Hepatocyte (in vitro differentiated cells): ENCODE measurements around the gene TTC12. TPM values are rescaled to one million over a fixed set of nuclear protein-coding genes. Genes with fewer than 3 reads are reported as not detected.

Source experiments
- DNase-seq: peaks from one replicate; pipeline ENCODE4 v3.0.0-alpha.2; 2016; ENCODE audit warnings: low spot score
- H2AFZ ChIP-seq: fragments of 200-600 bp; sonication (generic); 2 replicates; pipeline ENCODE4 v1.6.0; 2016; ENCODE audit warnings: antibody characterized with exemption, mild to moderate bottlenecking
- H3K27ac ChIP-seq: fragments of 200-600 bp; sonication (generic); 2 replicates; pipeline ENCODE4 v1.5.1; 2016; ENCODE audit warnings: mild to moderate bottlenecking
- H3K27me3 ChIP-seq: fragments of 200-600 bp; sonication (generic); 2 replicates; pipeline ENCODE4 v1.6.1; 2016
- H3K36me3 ChIP-seq: fragments of 200-600 bp; sonication (generic); replicated peaks from 2 replicates; pipeline ENCODE4 v1.5.1; 2016; ENCODE audit warnings: low read depth; ENCODE audit not compliant: insufficient read depth
- H3K4me1 ChIP-seq: fragments of 200-600 bp; sonication (generic); 2 replicates; pipeline ENCODE4 v1.5.1; 2016; ENCODE audit warnings: mild to moderate bottlenecking, moderate library complexity; ENCODE audit not compliant: insufficient read depth
- H3K4me2 ChIP-seq: fragments of 200-600 bp; sonication (generic); 2 replicates; pipeline ENCODE4 v1.6.0; 2016
- H3K4me3 ChIP-seq: fragments of 200-600 bp; sonication (generic); 2 replicates; pipeline ENCODE4 v1.5.1; 2016; ENCODE audit warnings: mild to moderate bottlenecking
- H3K79me2 ChIP-seq: fragments of 200-600 bp; sonication (generic); 2 replicates; pipeline ENCODE4 v1.6.0; 2017; ENCODE audit warnings: mild to moderate bottlenecking
- H3K9me2 ChIP-seq: fragments of 200-600 bp; sonication (generic); replicated peaks from 2 replicates; pipeline ENCODE4 v1.6.0; 2017; ENCODE audit warnings: mild to moderate bottlenecking; ENCODE audit not compliant: insufficient read depth
- H3K9me3 ChIP-seq: fragments of 200-600 bp; sonication (generic); 2 replicates; pipeline ENCODE4 v1.5.1; 2016; ENCODE audit warnings: low read depth, mild to moderate bottlenecking
- H4K20me1 ChIP-seq: fragments of 200-600 bp; sonication (generic); 2 replicates; pipeline ENCODE4 v1.6.0; 2016; ENCODE audit warnings: mild to moderate bottlenecking; ENCODE audit not compliant: insufficient read depth, poor library complexity, severe bottlenecking
- CTCF ChIP-seq: fragments of 200-600 bp; sonication (generic); IDR thresholded peaks from 2 replicates; pipeline ENCODE4 v1.5.1; 2016; ENCODE audit warnings: antibody characterized with exemption, mild to moderate bottlenecking; ENCODE audit not compliant: poor library complexity
- EZH2 ChIP-seq: fragments of 200-600 bp; sonication (generic); IDR thresholded peaks from 2 replicates; pipeline ENCODE4 v1.6.1; 2016; ENCODE audit warnings: antibody characterized with exemption, mild to moderate bottlenecking, borderline replicate concordance
- EZH2phosphoT487 ChIP-seq: fragments of 200-600 bp; sonication (generic); IDR thresholded peaks from one replicate; pipeline ENCODE4 v1.6.1; 2018; ENCODE audit warnings: antibody characterized with exemption, mild to moderate bottlenecking, low read depth, moderate library complexity; ENCODE audit not compliant: unreplicated experiment, severe bottlenecking
- WGBS: methylation state at CpG from one replicate; pipeline ENCODE4 v1.1.6; 2016; ENCODE audit warnings: low lambda C conversion rate; ENCODE audit errors: missing lambda C conversion rate; 5-methylcytosine and 5-hydroxymethylcytosine counted together
- polyA plus RNA-seq: library from polyadenylated mRNA; unstranded; fragments of >200 nt; fragmentation: Nextera tagmentation; extraction: Ambion mirVana; gene quantifications from 2 replicates; pipeline ENCODE4 v1.2.1, GENCODE V29; 2016
- total RNA-seq: library from RNA; depleted of rRNA; stranded (reverse); fragments of >200 nt; gene quantifications from 2 replicates; pipeline ENCODE4 v1.2.3, GENCODE V29; 2014

Gene TTC12
- total and polyA plus RNA-seq, 2 experiments from 2014 or later: 9.2 to 12.4 TPM

DNA sequence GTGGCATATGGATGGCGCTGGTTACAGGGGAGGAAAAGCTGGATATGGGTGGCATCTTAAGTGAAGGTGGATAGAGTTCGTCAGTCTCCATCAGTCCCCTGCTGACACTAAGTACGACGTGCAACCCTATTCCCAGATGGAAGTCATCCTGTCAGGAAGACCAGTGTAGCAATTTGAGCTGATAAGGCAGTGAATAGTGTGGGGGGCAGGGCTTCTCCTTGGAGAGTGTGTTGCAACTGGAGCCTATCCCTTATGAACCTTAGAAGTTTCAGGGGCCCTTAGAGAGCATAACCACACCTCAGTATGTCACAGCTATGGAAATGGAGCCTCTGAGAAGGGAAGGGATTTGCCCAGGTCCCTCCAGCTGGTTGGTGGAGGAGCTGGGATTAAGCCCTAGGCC, 37.1 kb downstream of the TTC12 start:
- Histone ChIP-seq H2AFZ (no peak overlapping the region), H3K4me2 (no peak overlapping the region), H3K27ac (no peak overlapping the region), H3K4me3 (no peak overlapping the region), H3K4me1 (no peaks in the 10 kb centered on the region), H3K36me3 (peaks cover 3% of the 10 kb centered on the region), H3K9me3 (no peaks in the 10 kb centered on the region), H4K20me1 (no peaks in the 10 kb centered on the region), H3K79me2 (no peaks in the 10 kb centered on the region), H3K27me3 (no peaks in the 10 kb centered on the region), H3K9me2 (no peaks in the 10 kb centered on the region)
- peak; percentile 13 for DNase-seq
- WGBS: 55% methylated on average over 4 of the region's 4 CpGs
- TF ChIP-seq EZH2phosphoT487: no peak
- no peak for TF ChIP-seq EZH2

GRCh38 chr11:113356203-113356602, 41.8 kb downstream of the TTC12 start:
- WGBS: 91% methylated on average over 3 of the region's 3 CpGs
- H3K4me1 ChIP-seq: no peaks in the 10 kb centered on the region

GRCh38 chr11:113363406-113363805, 49.0 kb downstream of the TTC12 start:
- no peaks in the 10 kb centered on the region for H3K36me3 ChIP-seq
- no peak for TF ChIP-seq CTCF

More at GRCh38 chr11:113356203-113356602, 41.8 kb downstream of the TTC12 start:
- H3K9me2 ChIP-seq: no peaks in the 10 kb centered on the region
- TF ChIP-seq EZH2 (no peak), EZH2phosphoT487 (no peak), CTCF (no peak)
- H3K9me3 ChIP-seq: no peaks in the 10 kb centered on the region
- DNase-seq: no peak
- no peaks in the 10 kb centered on the region for H4K20me1 ChIP-seq
- no peak overlapping the region for H3K4me3 ChIP-seq
- no peak overlapping the region for H2AFZ ChIP-seq
- H3K27me3 ChIP-seq: no peaks in the 10 kb centered on the region
- H3K36me3 ChIP-seq: peaks cover 3% of the 10 kb centered on the region
- H3K4me2 ChIP-seq: no peak overlapping the region
- H3K79me2 ChIP-seq: no peaks in the 10 kb centered on the region
- no peak overlapping the region for H3K27ac ChIP-seq

GRCh38 chr11:113363996-113364641, 49.7 kb downstream of the TTC12 start:
- no peaks in the 10 kb centered on the region for H3K9me3 ChIP-seq
- H3K4me1 ChIP-seq: no peaks in the 10 kb centered on the region
- H3K4me2 ChIP-seq: no peak overlapping the region
- no peak overlapping the region for H2AFZ ChIP-seq
- no peaks in the 10 kb centered on the region for H3K79me2 ChIP-seq
- H3K36me3 ChIP-seq: no peaks in the 10 kb centered on the region
- no peaks in the 10 kb centered on the region for H3K27me3 ChIP-seq
- TF ChIP-seq CTCF: no peak
- TF ChIP-seq EZH2: no peak
- TF ChIP-seq EZH2phosphoT487: no peak
- WGBS: 89% methylated on average over 7 of the region's 7 CpGs
- H3K9me2 ChIP-seq: no peaks in the 10 kb centered on the region
- no peak for DNase-seq
- H3K4me3 ChIP-seq: no peak overlapping the region
- H3K27ac ChIP-seq: no peak overlapping the region
- H4K20me1 ChIP-seq: no peaks in the 10 kb centered on the region

More at GRCh38 chr11:113363406-113363805, 49.0 kb downstream of the TTC12 start:
- Histone ChIP-seq H2AFZ (no peak overlapping the region), H3K4me3 (no peak overlapping the region), H3K4me2 (no peak overlapping the region), H3K4me1 (no peaks in the 10 kb centered on the region), H4K20me1 (no peaks in the 10 kb centered on the region), H3K27ac (no peak overlapping the region), H3K9me2 (no peaks in the 10 kb centered on the region), H3K9me3 (no peaks in the 10 kb centered on the region), H3K79me2 (no peaks in the 10 kb centered on the region), H3K27me3 (no peaks in the 10 kb centered on the region)
- DNase-seq: no peak
- WGBS: 79% methylated on average over 5 of the region's 5 CpGs
